Breast epithelium (tissue), 3 donors: Measurements from ENCODE around the gene WDR6.

Experiments
- POLR2A ChIP-seq: fragments of 450-650 bp; IDR thresholded peaks from one replicate; pipeline ENCODE4 v1.6.1; 2016; ENCODE audit warnings: antibody characterized with exemption, mild to moderate bottlenecking, moderate library complexity
- POLR2AphosphoS5 ChIP-seq, 3 donors: sonication (generic); formaldehyde crosslinking; IDR thresholded peaks; one replicate each; pipeline ENCODE4 v1.6.1; 2017; ENCODE audit warnings: antibody characterized with exemption in 3 of 3

DNA sequence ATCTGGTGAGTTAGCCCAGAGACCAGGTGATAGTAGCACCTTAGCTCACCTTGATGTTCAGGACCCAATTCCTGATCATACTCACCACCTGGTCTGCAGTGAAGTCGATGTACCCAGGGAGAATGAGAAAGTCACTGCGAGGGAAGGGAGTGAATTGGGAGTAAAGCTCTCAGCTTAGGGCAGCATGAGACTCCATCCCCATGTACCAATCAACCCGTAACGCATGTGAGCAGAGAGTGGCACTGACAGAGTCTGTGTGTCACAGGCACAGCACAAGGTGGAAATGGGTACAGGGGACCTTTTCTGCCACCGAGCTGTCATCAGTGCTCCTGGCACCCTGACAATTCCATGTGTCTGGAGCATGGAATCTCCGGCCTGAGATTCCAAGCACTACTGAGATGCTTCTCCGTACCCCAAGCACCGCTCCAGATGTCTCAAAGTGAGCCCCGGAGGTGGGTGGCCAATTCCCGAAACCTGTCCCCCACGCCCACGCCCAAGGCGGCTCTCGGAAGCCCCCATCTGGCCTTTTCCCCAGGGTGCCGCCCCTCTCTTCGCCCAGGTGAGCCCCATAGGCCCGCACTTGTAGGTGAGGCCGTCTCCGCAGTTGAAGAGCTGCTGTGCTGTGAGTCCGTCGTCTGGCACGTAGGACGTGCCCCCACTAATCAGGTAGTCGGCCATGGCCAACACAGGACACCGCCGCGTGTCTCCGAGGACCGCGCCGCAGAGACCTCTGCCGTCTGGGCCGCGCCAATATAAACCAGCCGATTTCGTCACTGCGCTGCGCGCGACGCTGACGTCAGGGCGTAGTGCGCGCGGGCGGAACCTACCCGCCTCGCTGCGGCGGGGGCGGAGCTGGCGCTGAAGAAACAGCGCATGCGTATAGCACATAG is 21.7 kb downstream of the WDR6 start, which contains the start of gene IMPDH2:
- peak; percentile 94 for TF ChIP-seq POLR2A
- TF ChIP-seq POLR2AphosphoS5 (IDR thresholded peaks at IDR 0.05) = peak; percentile 99
